A549 (cell line): Measurements from ENCODE around the gene ITGAV. TPM values are rescaled to one million over a fixed set of nuclear protein-coding genes. Genes with fewer than 3 reads are reported as not detected.

Experiments
- ATAC-seq, 2 experiments: fragments of 200-7000 bp in 1 of 2; fragments of >200 bp in 1 of 2; cut with Nextera tagmentation in 1 of 2; cut with Tn5 transposase in 1 of 2; 3 replicates each; pipeline versions ENCODE4 v1.8.0 to v1.9.1; 2018 to 2020; ENCODE audit warnings: mild to moderate bottlenecking in 1 of 2, moderate library complexity in 1 of 2
- CTCF ChIA-PET: fragments of 300-600 bp; sonication (Branson Sonifier 250); formaldehyde crosslinking; extraction: SDS; loops from one replicate; lab custom pipeline; 2021; ENCODE audit warnings: antibody characterized with exemption, inconsistent platforms; lab: Yijun Ruan, JAX
- POLR2A ChIA-PET: fragments of 350-600 bp; formaldehyde crosslinking; extraction: SDS; loops from one replicate; lab custom pipeline; 2021; ENCODE audit warnings: antibody characterized with exemption, inconsistent platforms; lab: Yijun Ruan, JAX
- DNase-seq, 2 experiments: peaks; one replicate each; pipeline versions ENCODE4 v3.0.0 to v3.0.0-alpha.2; 2011 to 2016; ENCODE audit warnings: low read depth in 1 of 2, low spot score in 1 of 2
- FAIRE-seq: peaks from 2 replicates; lab custom pipeline; 2011; peaks lifted over from hg19 to GRCh38; lab: Jason Lieb, UNC
- H3K27ac ChIP-seq, 2 experiments: fragments of >200 bp; sonication (Bioruptor Twin); formaldehyde crosslinking; 3 replicates each; pipeline ENCODE4 v1.5.1; 2016 to 2017
- H3K4me1 ChIP-seq: fragments of >200 bp; sonication (Bioruptor Twin); formaldehyde crosslinking; 3 replicates; pipeline ENCODE4 v1.6.1; 2016
- H3K4me2 ChIP-seq: fragments of >200 bp; sonication (Bioruptor Twin); formaldehyde crosslinking; 3 replicates; pipeline ENCODE4 v1.6.1; 2016
- H3K4me3 ChIP-seq: fragments of >200 bp; sonication (Bioruptor Twin); formaldehyde crosslinking; 3 replicates; pipeline ENCODE4 v1.5.1; 2016
- H3K9me3 ChIP-seq: fragments of >200 bp; sonication (Bioruptor Twin); formaldehyde crosslinking; 3 replicates; pipeline ENCODE4 v1.6.1; 2016
- CEBPB ChIP-seq, 2 experiments: fragments of >200 bp in 1 of 2; sonication (Bioruptor Twin) in 1 of 2; formaldehyde crosslinking in 1 of 2; IDR thresholded peaks; 2 replicates each; pipeline ENCODE4 v1.6.1; 2012 to 2016
- FOSL2 ChIP-seq, 2 experiments: fragments of 450-650 bp in 1 of 2; fragments of >200 bp in 1 of 2; sonication (Bioruptor Twin) in 1 of 2; formaldehyde crosslinking; IDR thresholded peaks; 2 replicates each; pipeline versions ENCODE4 v1.5.0 to v1.6.1; 2016 to 2020; ENCODE audit warnings: mild to moderate bottlenecking in 1 of 2, moderate library complexity in 1 of 2
- JUN ChIP-seq, 2 experiments: fragments of >200 bp; sonication (Bioruptor Twin); formaldehyde crosslinking; IDR thresholded peaks; 2 replicates in 1 of 2; 3 replicates in 1 of 2; pipeline ENCODE4 v1.6.1; 2016 to 2017
- KDM1A ChIP-seq: fragments of 200-600 bp; sonication (generic); IDR thresholded peaks from 2 replicates; pipeline ENCODE4 v1.6.1; 2016; ENCODE audit warnings: low read depth, mild to moderate bottlenecking
- KDM5A ChIP-seq: fragments of 200-600 bp; sonication (generic); IDR thresholded peaks from 2 replicates; pipeline ENCODE4 v1.6.1; 2016; ENCODE audit warnings: antibody characterized with exemption, mild to moderate bottlenecking
- MAFK ChIP-seq: fragments of 450-650 bp; IDR thresholded peaks from 2 replicates; pipeline ENCODE4 v1.6.1; 2014; ENCODE audit not compliant: partially characterized antibody
- MYC ChIP-seq: IDR thresholded peaks from 2 replicates; pipeline ENCODE4 v1.6.1; 2012; ENCODE audit warnings: mild to moderate bottlenecking, inconsistent platforms, low read length, improper control_type of control experiment, borderline replicate concordance
- NFE2L2 ChIP-seq: fragments of 150-350 bp; conservative IDR thresholded peaks from 2 replicates; pipeline ENCODE4 v1.6.1; 2014; ENCODE audit warnings: low read length
- PHF8 ChIP-seq: fragments of 200-600 bp; sonication (generic); IDR thresholded peaks from 2 replicates; pipeline ENCODE4 v1.6.1; 2016; ENCODE audit warnings: low read depth, mild to moderate bottlenecking, antibody characterized with exemption, moderate library complexity, borderline replicate concordance
- POLR2A ChIP-seq: IDR thresholded peaks from 2 replicates; pipeline ENCODE4 v1.6.1; 2012; ENCODE audit warnings: mild to moderate bottlenecking, low read length
- RAD21 ChIP-seq, 2 experiments: fragments of >200 bp in 1 of 2; sonication (Bioruptor Twin) in 1 of 2; formaldehyde crosslinking in 1 of 2; IDR thresholded peaks in 1 of 2; conservative IDR thresholded peaks in 1 of 2; 2 replicates in 1 of 2; 3 replicates in 1 of 2; pipeline ENCODE4 v1.6.1; 2012 to 2018; ENCODE audit warnings: inconsistent platforms in 1 of 2
- RFX5 ChIP-seq: fragments of 450-650 bp; IDR thresholded peaks from 2 replicates; pipeline ENCODE4 v1.7.1; 2014; ENCODE audit warnings: antibody characterized with exemption, mild to moderate bottlenecking, moderate library complexity
- RNF2 ChIP-seq: fragments of 200-600 bp; sonication (generic); IDR thresholded peaks from 2 replicates; pipeline ENCODE4 v1.6.1; 2016; ENCODE audit warnings: low read depth, mild to moderate bottlenecking, antibody characterized with exemption, moderate library complexity, borderline replicate concordance
- ZNF302 ChIP-seq: fragments of 250-450 bp; sonication (Bioruptor Pico); IDR thresholded peaks from 2 replicates; pipeline ENCODE4 v1.9.0; 2021; ENCODE audit warnings: inconsistent platforms, mild to moderate bottlenecking, moderate library complexity
- WGBS: methylation state at CpG from one replicate; pipeline ENCODE4 v1.1.6; 2017; ENCODE audit errors: missing lambda C conversion rate; 5-methylcytosine and 5-hydroxymethylcytosine counted together
- polyA plus RNA-seq, 4 experiments: library from polyadenylated mRNA; depleted of rRNA in 3 of 4; stranded (reverse); fragments of >200 nt; fragmentation: RNase III in 1 of 4; extraction: RNeasy Plus Mini Kit Qiagen cat#74134 plus additional on column Dnase treatment in 1 of 4; gene quantifications; 2 replicates in 3 of 4; 3 replicates in 1 of 4; pipeline ENCODE4 v1.2.3, GENCODE V29; 2011 to 2017
- TF ChIP-seq, protein P1 (sequence below): IDR thresholded peaks from 2 replicates; pipeline ENCODE4 v1.6.1; 2012
- TF ChIP-seq, protein P2 (sequence below): IDR thresholded peaks from 2 replicates; pipeline ENCODE4 v1.6.1; 2012; ENCODE audit warnings: low read depth, borderline replicate concordance
- TF ChIP-seq, protein P3 (sequence below): fragments of >200 bp; sonication (Bioruptor Twin); formaldehyde crosslinking; IDR thresholded peaks from 3 replicates; pipeline ENCODE4 v1.6.1; 2016

ITGAV gene
- polyA plus RNA-seq, 2 of the 4 experiments (the other 2 are of a cell fraction): 93.3 to 148 TPM

DNA sequence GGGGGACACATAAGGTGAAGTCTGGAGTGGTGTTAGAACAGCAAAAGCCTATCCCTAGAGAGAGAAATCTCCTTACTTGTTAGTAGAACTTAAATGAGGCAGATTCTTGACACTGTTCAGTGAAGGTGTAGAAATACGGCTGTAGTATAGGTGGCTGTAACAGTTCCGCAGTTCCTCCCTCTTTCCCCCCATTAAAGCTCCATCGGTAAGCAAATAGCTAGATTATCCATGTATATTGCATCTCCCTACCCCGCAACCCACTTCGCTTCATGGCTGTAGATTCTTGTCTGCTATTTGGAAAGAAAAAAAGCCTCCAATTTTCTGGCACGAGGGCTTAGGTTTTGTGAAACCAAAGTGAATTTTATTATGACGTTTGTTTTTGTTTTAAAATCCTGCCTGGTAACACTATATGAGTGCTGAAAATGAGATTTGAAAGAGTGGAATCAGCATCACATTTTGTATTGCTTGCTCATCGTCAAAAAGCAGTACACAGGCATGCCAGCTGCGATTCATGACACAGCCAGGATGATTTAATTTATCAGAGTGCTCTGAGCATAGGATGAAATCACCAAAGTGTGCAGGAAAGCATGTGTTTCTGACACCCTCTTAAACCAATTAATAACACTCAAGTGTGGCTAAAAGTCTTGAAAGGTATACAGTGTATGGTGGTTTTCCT lies 105.4 kb downstream of the ITGAV start (continued):
- TF ChIP-seq RNF2: no peak

DNA sequence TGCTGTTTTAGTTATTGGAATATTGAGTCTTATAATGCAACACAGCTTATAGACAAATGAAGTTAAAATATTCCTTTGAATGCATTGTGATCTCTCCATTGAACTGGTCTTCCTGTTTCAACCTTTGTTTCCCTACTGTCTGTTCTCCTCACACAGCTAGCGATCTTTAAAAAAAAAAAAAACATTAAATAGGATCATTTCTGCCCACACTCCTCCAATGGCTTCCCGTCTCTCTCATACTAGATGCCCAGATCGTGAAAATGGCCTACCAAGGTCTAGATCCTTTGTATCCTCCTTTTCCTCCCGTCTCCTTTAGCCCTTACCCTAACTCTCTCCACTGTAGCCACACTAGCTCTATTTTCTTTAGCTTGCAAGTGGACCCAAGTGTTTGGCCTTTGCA lies 106.4 kb downstream of the ITGAV start:
- no peak overlapping the region for H3K27ac ChIP-seq
- ATAC-seq: no peak
- CTCF ChIA-PET: interaction anchor here (1.5 to 2.0 kb wide), 2 partner anchors 9 to 55 kb away, joined by 4 to 5 read pairs; no protein-coding TSS in a partner anchor
- WGBS: 95% methylated on average over 4 of the region's 4 CpGs
- H3K9me3 ChIP-seq: no peaks in the 10 kb centered on the region
- DNase-seq: no peak
- no peak for TF ChIP-seq RFX5
- no peak for TF ChIP-seq RAD21 (conservative IDR thresholded peaks at IDR 0.05 in 1 of 2, IDR thresholded peaks at IDR 0.05 in 1 of 2)
- no peak for TF ChIP-seq KDM5A
- TF ChIP-seq MAFK: no peak
- no peak for TF ChIP-seq PHF8
- no peak for TF ChIP-seq ZNF302
- TF ChIP-seq, protein P1, sequence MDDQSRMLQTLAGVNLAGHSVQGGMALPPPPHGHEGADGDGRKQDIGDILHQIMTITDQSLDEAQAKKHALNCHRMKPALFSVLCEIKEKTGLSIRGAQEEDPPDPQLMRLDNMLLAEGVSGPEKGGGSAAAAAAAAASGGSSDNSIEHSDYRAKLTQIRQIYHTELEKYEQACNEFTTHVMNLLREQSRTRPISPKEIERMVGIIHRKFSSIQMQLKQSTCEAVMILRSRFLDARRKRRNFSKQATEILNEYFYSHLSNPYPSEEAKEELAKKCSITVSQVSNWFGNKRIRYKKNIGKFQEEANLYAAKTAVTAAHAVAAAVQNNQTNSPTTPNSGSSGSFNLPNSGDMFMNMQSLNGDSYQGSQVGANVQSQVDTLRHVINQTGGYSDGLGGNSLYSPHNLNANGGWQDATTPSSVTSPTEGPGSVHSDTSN: no peak
- no peak for TF ChIP-seq MYC
- TF ChIP-seq, protein P2, sequence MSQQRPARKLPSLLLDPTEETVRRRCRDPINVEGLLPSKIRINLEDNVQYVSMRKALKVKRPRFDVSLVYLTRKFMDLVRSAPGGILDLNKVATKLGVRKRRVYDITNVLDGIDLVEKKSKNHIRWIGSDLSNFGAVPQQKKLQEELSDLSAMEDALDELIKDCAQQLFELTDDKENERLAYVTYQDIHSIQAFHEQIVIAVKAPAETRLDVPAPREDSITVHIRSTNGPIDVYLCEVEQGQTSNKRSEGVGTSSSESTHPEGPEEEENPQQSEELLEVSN: no peak
- no peak for TF ChIP-seq CEBPB (IDR thresholded peaks at IDR 0.05)
- H3K4me2 ChIP-seq: no peak overlapping the region
- peaks cover 7% of the 10 kb centered on the region; the same call in 2 of the 3 replicates for H3K4me1 ChIP-seq
- H3K4me3 ChIP-seq: no peak overlapping the region
- no peak for FAIRE-seq
- POLR2A ChIA-PET: no interaction called here

DNA sequence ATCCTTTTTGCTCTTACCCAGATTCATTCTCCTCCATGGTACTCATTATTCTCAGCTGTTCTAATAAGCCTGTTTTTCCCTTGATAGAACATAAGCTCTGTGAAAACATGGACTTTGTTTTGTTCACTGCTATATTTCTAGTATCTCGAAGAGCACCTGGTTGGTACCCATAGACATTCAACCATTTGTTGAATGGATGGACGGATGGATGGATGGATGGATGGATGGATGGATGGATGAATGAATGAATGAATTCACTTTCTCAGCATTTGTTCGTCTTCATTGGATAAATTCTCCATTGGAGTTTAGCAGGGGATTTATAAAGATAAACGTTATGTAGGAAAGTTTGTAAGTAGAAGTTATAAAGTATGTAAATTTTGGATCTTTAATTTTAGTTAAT lies 106.9 kb downstream of the ITGAV start:
- no peak overlapping the region for H3K27ac ChIP-seq
- H3K4me2 ChIP-seq: no peak overlapping the region
- POLR2A ChIA-PET: no interaction called here
- WGBS: 48% methylated on average over 4 of the region's 4 CpGs
- H3K4me3 ChIP-seq: no peak overlapping the region
- H3K4me1 ChIP-seq: peaks cover 7% of the 10 kb centered on the region; the same call in 2 of the 3 replicates
- CTCF ChIA-PET: interaction anchor here (1.5 to 2.0 kb wide), 2 partner anchors 8 to 55 kb away, joined by 4 to 5 read pairs; no protein-coding TSS in a partner anchor
- ATAC-seq (no peak), FAIRE-seq (no peak), DNase-seq (no peak)
- TF ChIP-seq POLR2A (no peak), MYC (no peak), MAFK (no peak), CEBPB (IDR thresholded peaks at IDR 0.05) (no peak), RFX5 (no peak), FOSL2 (IDR thresholded peaks at IDR 0.05) (no peak), FOSL2 (CRISPR knock-in tag; IDR thresholded peaks at IDR 0.05) (no peak), KDM5A (no peak), KDM1A (no peak)
- TF ChIP-seq, protein P3, sequence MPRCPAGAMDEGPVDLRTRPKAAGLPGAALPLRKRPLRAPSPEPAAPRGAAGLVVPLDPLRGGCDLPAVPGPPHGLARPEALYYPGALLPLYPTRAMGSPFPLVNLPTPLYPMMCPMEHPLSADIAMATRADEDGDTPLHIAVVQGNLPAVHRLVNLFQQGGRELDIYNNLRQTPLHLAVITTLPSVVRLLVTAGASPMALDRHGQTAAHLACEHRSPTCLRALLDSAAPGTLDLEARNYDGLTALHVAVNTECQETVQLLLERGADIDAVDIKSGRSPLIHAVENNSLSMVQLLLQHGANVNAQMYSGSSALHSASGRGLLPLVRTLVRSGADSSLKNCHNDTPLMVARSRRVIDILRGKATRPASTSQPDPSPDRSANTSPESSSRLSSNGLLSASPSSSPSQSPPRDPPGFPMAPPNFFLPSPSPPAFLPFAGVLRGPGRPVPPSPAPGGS: no peak
- no peaks in the 10 kb centered on the region for H3K9me3 ChIP-seq

DNA sequence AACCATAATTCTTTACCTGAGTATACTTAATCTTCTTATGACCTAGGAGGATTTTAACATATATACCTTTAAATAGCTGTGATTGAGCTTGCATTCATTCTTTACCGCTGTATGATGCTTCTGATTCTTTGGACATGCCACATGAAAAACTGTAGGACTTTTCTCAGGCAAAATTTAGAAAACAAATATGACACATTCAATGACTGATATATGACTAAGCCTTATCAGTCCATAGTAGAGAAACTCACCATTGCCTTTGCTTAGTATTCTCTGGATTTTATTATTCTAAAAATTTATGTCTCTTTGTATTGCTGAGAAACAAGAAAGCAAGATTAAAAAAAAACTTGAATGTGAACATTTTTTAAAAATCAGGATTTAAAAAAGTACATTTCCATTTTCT lies 107.7 kb downstream of the ITGAV start:
- 90% methylated on average over 1 of the region's 1 CpG for WGBS
- POLR2A ChIA-PET: no interaction called here
- Histone ChIP-seq H3K27ac (no peak overlapping the region), H3K4me1 (peaks cover 7% of the 10 kb centered on the region; the same call in 2 of the 3 replicates), H3K4me3 (no peak overlapping the region), H3K4me2 (no peak overlapping the region), H3K9me3 (no peaks in the 10 kb centered on the region)
- TF ChIP-seq NFE2L2 (no peak), FOSL2 (IDR thresholded peaks at IDR 0.05) (no peak), FOSL2 (CRISPR knock-in tag; IDR thresholded peaks at IDR 0.05) (0 out of 2 replicates have a peak, but pooled peaks have one; percentile 10), JUN (IDR thresholded peaks at IDR 0.05) (no peak)
- CTCF ChIA-PET: interaction anchor here (2.0 kb wide), 1 partner anchor 56 kb away, joined by 5 read pairs; no protein-coding TSS in a partner anchor
- ATAC-seq: no peak
- FAIRE-seq: no peak
- no peak for DNase-seq
